Heart left ventricle (tissue), 13 donors: ENCODE measurements around the gene RTL10.

ENCODE experiments used
- CTCF ChIP-seq, 12 donors: fragments of 200-600 bp; sonication (generic) in 4 of 12; IDR thresholded peaks; one replicate each; pipeline versions ENCODE4 v1.5.0 to v1.8.0; 2018 to 2022; ENCODE audit warnings: antibody characterized with exemption in 12 of 12, mild to moderate bottlenecking in 5 of 12
- POLR2A ChIP-seq, 2 donors: fragments of 450-650 bp; IDR thresholded peaks; one replicate each; pipeline ENCODE4 v1.6.1; 2017; ENCODE audit warnings: antibody characterized with exemption in 2 of 2, mild to moderate bottlenecking in 2 of 2, moderate library complexity in 2 of 2
- donor health status: ischemic (EF 13 %, LVEDD 7.1; RV severe dilation, severe dysfunction).
- donor health status: DM: no; HTN: yes; CAD: no.
- donor health status: DM: no; HTN: no; CAD: no.
- donor health status: ischemic (EF 25% LVEDD 6.9; RV normal size, moderate dysfunction).
- donor health status: ischemic (EF 25% LVEDD 5.7; RV mildly dilated, moderate dysfunction).
- donor health status: ischemic (EF 35%, LVEDD 5.7; RV mildly dilated, moderate dysfunction).
- donor health status: nonischemic (EF 11% LVEDD 7.7; RV severe dilation, severe dysfunction).
- donor health status: DM: yes; HTN: yes; CAD: no.
- donor health status: PGD.
- donor health status: ischemic (EF 29% LVEDD 5.4; RV normal size, mild dysfunction).
- donor health status: nonischemic (EF 23%, LVEDD 6.1; RV moderate dilation, normal function).

GRCh38 chr22:19886605-19887255, 32.1 kb upstream of the RTL10 start:
- TF ChIP-seq CTCF (IDR thresholded peaks at IDR 0.05) (no peak), POLR2A (IDR thresholded peaks at IDR 0.05) (no peak)
